HG03060 (cell line): ENCODE data around the gene C16orf89.
"Not testable (repeated sequence)": the region's sequence is repeated elsewhere in the genome, so short reads cannot be mapped to it uniquely, and the experiment has no call there.

Experiments
- ATAC-seq: cut with Tn5 transposase; IDR thresholded peaks from one replicate; pipeline ENCODE4 v1.9.1; 2021; ENCODE audit warnings: low read depth, moderate number of reproducible peaks; ENCODE audit not compliant: unreplicated experiment

C16orf89 gene

GRCh38 chr16:5062790-5063765, 2.7 kb downstream of the C16orf89 start:
- no peak for ATAC-seq

- no peak for ATAC-seq
Measured at GRCh38 chr16:5062051-5062450, 3.7 kb downstream of the C16orf89 start.

- ATAC-seq, result no peak
Measured at GRCh38 chr16:5060073-5060641, 5.6 kb downstream of the C16orf89 start.

- no peak for ATAC-seq
Measured at GRCh38 chr16:5059386-5060072, 6.2 kb downstream of the C16orf89 start.

GRCh38 chr16:5058476-5058875, 7.3 kb downstream of the C16orf89 start:
- no peak for ATAC-seq

- ATAC-seq, result no peak
Measured at GRCh38 chr16:5056352-5056751, 9.4 kb downstream of the C16orf89 start.

- no peak for ATAC-seq
Measured at GRCh38 chr16:5054876-5055865, 10.6 kb downstream of the C16orf89 start.

- ATAC-seq, result no peak
Measured at GRCh38 chr16:5046914-5047313, 18.8 kb downstream of the C16orf89 start.

- ATAC-seq, result no peak
Measured at GRCh38 chr16:5045499-5046115, 20.1 kb downstream of the C16orf89 start.

- ATAC-seq, result not testable (repeated sequence)
Measured at GRCh38 chr16:5044581-5044980, 21.2 kb downstream of the C16orf89 start.

- ATAC-seq, result no peak
Measured at GRCh38 chr16:5044011-5044540, 21.7 kb downstream of the C16orf89 start.

GRCh38 chr16:5042574-5043171, 23.1 kb downstream of the C16orf89 start:
- no peak for ATAC-seq

GRCh38 chr16:5041600-5042133, 24.1 kb downstream of the C16orf89 start:
- no peak for ATAC-seq

GRCh38 chr16:5040451-5040850, 25.3 kb downstream of the C16orf89 start:
- ATAC-seq, result no peak

- no peak for ATAC-seq
Measured at GRCh38 chr16:5036228-5037156, 29.3 kb downstream of the C16orf89 start.

- no peak for ATAC-seq
Measured at GRCh38 chr16:5035909-5036227, 29.9 kb downstream of the C16orf89 start.

- ATAC-seq, result no peak
Measured at GRCh38 chr16:5034167-5034523, 31.6 kb downstream of the C16orf89 start.
